CD14-positive monocyte (primary cell): ENCODE data around the gene CCDC141. TPM values are rescaled to one million over a fixed set of nuclear protein-coding genes. Genes with fewer than 3 reads are reported as not detected.

Experiments
- DNase-seq, 3 donors: peaks; one replicate each; pipeline ENCODE4 v3.0.0-alpha.2; 2011 to 2022
- H2AFZ ChIP-seq: 2 replicates; pipeline ENCODE4 v1.6.0; 2012; ENCODE audit warnings: mild to moderate bottlenecking, low read depth, low read length, inconsistent platforms; ENCODE audit not compliant: insufficient read depth, poor library complexity, severe bottlenecking
- H3K27ac ChIP-seq, 2 donors: 1 replicate in 1 of 2; 2 replicates in 1 of 2; pipeline ENCODE4 v1.5.1; 2012 to 2013; ENCODE audit warnings: low read length in 2 of 2, control low read depth in 1 of 2, inconsistent platforms in 1 of 2, low read depth in 1 of 2, mild to moderate bottlenecking in 1 of 2
- H3K27me3 ChIP-seq, 2 donors: one replicate each; pipeline versions ENCODE4 v1.6.0 to v1.6.1; 2011 to 2013; ENCODE audit warnings: low read length in 2 of 2; ENCODE audit not compliant: control insufficient read depth in 2 of 2, insufficient read depth in 2 of 2
- H3K36me3 ChIP-seq, 2 donors: replicated peaks in 1 of 2; 1 replicate in 1 of 2; 2 replicates in 1 of 2; pipeline versions ENCODE4 v1.5.1 to v1.6.1; 2012 to 2013; ENCODE audit warnings: low read length in 2 of 2, control low read depth in 1 of 2, inconsistent platforms in 1 of 2, mild to moderate bottlenecking in 1 of 2; ENCODE audit not compliant: insufficient read depth in 2 of 2, control insufficient read depth in 1 of 2
- H3K4me1 ChIP-seq, 2 donors: 1 replicate in 1 of 2; 2 replicates in 1 of 2; pipeline versions ENCODE4 v1.5.1 to v1.6.1; 2012 to 2013; ENCODE audit warnings: low read length in 2 of 2, control low read depth in 1 of 2, inconsistent platforms in 1 of 2, mild to moderate bottlenecking in 1 of 2, moderate library complexity in 1 of 2; ENCODE audit not compliant: insufficient read depth in 2 of 2, control insufficient read depth in 1 of 2
- H3K4me2 ChIP-seq: replicated peaks from 2 replicates; pipeline ENCODE3; 2012; ENCODE audit warnings: low read length, moderate library complexity, mild to moderate bottlenecking; ENCODE audit not compliant: poor library complexity, severe bottlenecking; ENCODE audit errors: extremely low read depth
- H3K4me3 ChIP-seq, 3 experiments: fragments of 200-600 bp in 1 of 3; sonication (generic) in 1 of 3; replicated peaks in 1 of 3; 1 replicate in 2 of 3; 2 replicates in 1 of 3; pipeline ENCODE4 v1.5.1; 2011 to 2013; ENCODE audit warnings: low read length in 3 of 3, mild to moderate bottlenecking in 3 of 3, control low read depth in 2 of 3, low read depth in 2 of 3, inconsistent platforms in 1 of 3, moderate library complexity in 1 of 3
- H3K79me2 ChIP-seq: 2 replicates; pipeline ENCODE4 v1.6.0; 2012; ENCODE audit warnings: mild to moderate bottlenecking, control low read depth, inconsistent platforms, low read length, moderate library complexity; ENCODE audit not compliant: insufficient read depth
- H3K9ac ChIP-seq: 2 replicates; pipeline ENCODE4 v1.6.0; 2017; ENCODE audit warnings: low read length, mild to moderate bottlenecking; ENCODE audit not compliant: insufficient read depth, poor library complexity, severe bottlenecking
- H3K9me3 ChIP-seq, 2 donors: replicated peaks in 1 of 2; 1 replicate in 1 of 2; 2 replicates in 1 of 2; pipeline versions ENCODE4 v1.5.1 to v1.6.1; 2012 to 2013; ENCODE audit warnings: low read length in 2 of 2, control low read depth in 1 of 2; ENCODE audit not compliant: control insufficient read depth in 1 of 2, insufficient read depth in 1 of 2
- H4K20me1 ChIP-seq: 2 replicates; pipeline ENCODE4 v1.6.0; 2012; ENCODE audit warnings: mild to moderate bottlenecking, low read length, control low read depth, moderate library complexity; ENCODE audit not compliant: insufficient read depth
- H3K27ac Mint-ChIP-seq, 7 donors: one replicate each; pipeline ENCODE4 v1.8.0; 2020; ENCODE audit warnings: mild to moderate bottlenecking in 7 of 7, mixed read lengths in 7 of 7, moderate library complexity in 6 of 7, inconsistent platforms in 2 of 7
- H3K27me3 Mint-ChIP-seq, 3 donors: one replicate each; pipeline ENCODE4 v1.8.0; 2021 to 2022; ENCODE audit warnings: low read depth in 3 of 3, mild to moderate bottlenecking in 3 of 3, mixed read lengths in 3 of 3, moderate library complexity in 3 of 3, inconsistent platforms in 1 of 3
- H3K36me3 Mint-ChIP-seq, 2 donors: one replicate each; pipeline ENCODE4 v1.8.0; 2020; ENCODE audit warnings: mixed read lengths in 2 of 2, inconsistent platforms in 1 of 2, mild to moderate bottlenecking in 1 of 2
- H3K4me1 Mint-ChIP-seq: one replicate; pipeline ENCODE4 v1.8.0; 2020; ENCODE audit warnings: mild to moderate bottlenecking, mixed read lengths
- H3K4me3 Mint-ChIP-seq, 2 donors: one replicate each; pipeline ENCODE4 v1.8.0; 2020; ENCODE audit warnings: mild to moderate bottlenecking in 2 of 2, mixed read lengths in 2 of 2, moderate library complexity in 1 of 2
- H3K9me3 Mint-ChIP-seq, 7 donors: one replicate each; pipeline ENCODE4 v1.8.0; 2020 to 2022; ENCODE audit warnings: mixed read lengths in 7 of 7, mild to moderate bottlenecking in 6 of 7, moderate library complexity in 6 of 7, inconsistent platforms in 2 of 7
- CTCF ChIP-seq: fragments of 200-600 bp; IDR thresholded peaks from one replicate; pipeline ENCODE4 v1.8.0; 2022; ENCODE audit warnings: antibody characterized with exemption, mild to moderate bottlenecking
- WGBS: methylation state at CpG from one replicate; pipeline ENCODE4 v1.1.5; 2013; ENCODE audit warnings: missing lambda C conversion rate; ENCODE audit not compliant: insufficient coverage; 5-methylcytosine and 5-hydroxymethylcytosine counted together
- intact Hi-C, 2 donors: fragments of 100-400 bp; cut with micrococcal nuclease; formaldehyde crosslinking; loops; one replicate each; pipeline versions ENCODE4 v1.15.0 to v1.15.1; 2023
- polyA plus RNA-seq, 3 donors: library from polyadenylated mRNA; depleted of rRNA in 1 of 3; unstranded in 2 of 3; stranded (reverse) in 1 of 3; fragments of 300-500 nt in 2 of 3; fragments of >200 nt in 1 of 3; fragmentation: Illumina TruSeq in 2 of 3; gene quantifications; 1 replicate in 2 of 3; 2 replicates in 1 of 3; pipeline ENCODE4 v1.2.3, GENCODE V29; 2012 to 2021

The CCDC141 gene
- polyA plus RNA-seq, 3 donors = not detected

GRCh38 chr2:178951266-178952006 is 98.5 kb downstream of the CCDC141 start:
- H3K9ac ChIP-seq = no peak overlapping the region
- Mint-ChIP-seq H3K4me1 (no peaks in the 10 kb centered on the region), H3K27me3 (peaks cover 0 to 2% (median 0%) of the 10 kb centered on the region in 3 donors), H3K4me3 (no peak overlapping the region), H3K9me3 (peaks cover 0 to 5% (median 2%) of the 10 kb centered on the region in 7 donors), H3K36me3 (no peaks in the 10 kb centered on the region), H3K27ac (no peak overlapping the region)
- TF ChIP-seq CTCF = no peak
- no peak overlapping the region for H3K4me3 ChIP-seq
- no peaks in the 10 kb centered on the region for H4K20me1 ChIP-seq
- no peaks in the 10 kb centered on the region for H3K9me3 ChIP-seq
- WGBS = 100% methylated on average over 1 of the region's 5 CpGs
- H3K4me1 ChIP-seq = no peaks in the 10 kb centered on the region
- no peaks in the 10 kb centered on the region for H3K79me2 ChIP-seq
- no peak overlapping the region for H3K27ac ChIP-seq
- no peaks in the 10 kb centered on the region for H3K27me3 ChIP-seq
- no peak overlapping the region for H3K4me2 ChIP-seq
- no peak overlapping the region for H2AFZ ChIP-seq
- DNase-seq = no peak
- H3K36me3 ChIP-seq = no peaks in the 10 kb centered on the region
- intact Hi-C loops = no loop called here

- Histone ChIP-seq H3K9me3 (no peaks in the 10 kb centered on the region), H3K4me2 (no peak overlapping the region), H4K20me1 (no peaks in the 10 kb centered on the region), H3K27ac (no peak overlapping the region), H3K9ac (no peak overlapping the region), H3K36me3 (no peaks in the 10 kb centered on the region), H3K27me3 (no peaks in the 10 kb centered on the region), H3K4me3 (no peak overlapping the region), H3K79me2 (no peaks in the 10 kb centered on the region), H2AFZ (no peak overlapping the region), H3K4me1 (no peaks in the 10 kb centered on the region)
- DNase-seq = no peak
- H3K9me3 Mint-ChIP-seq = peaks cover 0 to 4% (median 2%) of the 10 kb centered on the region in 7 donors
- H3K27ac Mint-ChIP-seq = no peak overlapping the region
- no peaks in the 10 kb centered on the region for H3K36me3 Mint-ChIP-seq
- intact Hi-C loops = no loop called here
- 100% methylated on average over 1 of the region's 4 CpGs for WGBS
- no peak for TF ChIP-seq CTCF
- no peak overlapping the region for H3K4me3 Mint-ChIP-seq
- H3K27me3 Mint-ChIP-seq = peaks cover 0 to 2% (median 0%) of the 10 kb centered on the region in 3 donors
- no peaks in the 10 kb centered on the region for H3K4me1 Mint-ChIP-seq
Measured at GRCh38 chr2:178949584-178949983, 100.4 kb downstream of the CCDC141 start.
